Measurements from ENCODE around the gene CCL23. TPM values are rescaled to one million over a fixed set of nuclear protein-coding genes. Genes with fewer than 3 reads are reported as not detected.

Gene CCL23
- total RNA-seq (2022) (not detected in 2 replicates), Bru-seq, nascent RNA (not detected), BruChase-seq, experiment 1, labeled RNA remaining after a 6-hour chase (not detected), BruChase-seq, experiment 2, labeled RNA remaining after a 2-hour chase (not detected)
- long read RNA-seq: 0 reads

- Mint-ChIP-seq H3K4me3 (ENCODE audit: unreplicated experiment) (no peak within 1 kb of the TSS), H3K9me3 (ENCODE audit: unreplicated experiment) (no peaks in the 10 kb centered on the region), H3K36me3 (ENCODE audit: insufficient read depth, unreplicated experiment) (peaks cover 5% of the 10 kb centered on the region), H3K27ac (ENCODE audit: low read depth, unreplicated experiment) (no peak within 1 kb of the TSS), H3K4me1 (ENCODE audit: insufficient read depth, unreplicated experiment) (no peaks in the 10 kb centered on the region), H3K27me3 (ENCODE audit: insufficient read depth, unreplicated experiment) (peaks cover 68% of the 10 kb centered on the region)
- intact Hi-C loops (cut with micrococcal nuclease): loop anchor here (10.0 kb wide), 1 partner anchor 117 kb away; no protein-coding TSS in a partner anchor
- CTCF ChIA-PET: interaction anchor here (0.6 kb wide), 1 partner anchor 26 kb away, joined by 8 read pairs; no protein-coding TSS in a partner anchor
- DNase-seq (ENCODE audit: unreplicated experiment): no peak
- TF ChIP-seq, protein P1, sequence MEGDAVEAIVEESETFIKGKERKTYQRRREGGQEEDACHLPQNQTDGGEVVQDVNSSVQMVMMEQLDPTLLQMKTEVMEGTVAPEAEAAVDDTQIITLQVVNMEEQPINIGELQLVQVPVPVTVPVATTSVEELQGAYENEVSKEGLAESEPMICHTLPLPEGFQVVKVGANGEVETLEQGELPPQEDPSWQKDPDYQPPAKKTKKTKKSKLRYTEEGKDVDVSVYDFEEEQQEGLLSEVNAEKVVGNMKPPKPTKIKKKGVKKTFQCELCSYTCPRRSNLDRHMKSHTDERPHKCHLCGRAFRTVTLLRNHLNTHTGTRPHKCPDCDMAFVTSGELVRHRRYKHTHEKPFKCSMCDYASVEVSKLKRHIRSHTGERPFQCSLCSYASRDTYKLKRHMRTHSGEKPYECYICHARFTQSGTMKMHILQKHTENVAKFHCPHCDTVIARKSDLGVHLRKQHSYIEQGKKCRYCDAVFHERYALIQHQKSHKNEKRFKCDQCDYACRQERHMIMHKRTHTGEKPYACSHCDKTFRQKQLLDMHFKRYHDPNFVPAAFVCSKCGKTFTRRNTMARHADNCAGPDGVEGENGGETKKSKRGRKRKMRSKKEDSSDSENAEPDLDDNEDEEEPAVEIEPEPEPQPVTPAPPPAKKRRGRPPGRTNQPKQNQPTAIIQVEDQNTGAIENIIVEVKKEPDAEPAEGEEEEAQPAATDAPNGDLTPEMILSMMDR (IDR thresholded peaks at IDR 0.05; ENCODE audit: unreplicated experiment): no peak
- no TSS peak for BruUV-seq (replicated peaks)
- POLR2A ChIA-PET: no interaction called here
These were observed at the start of gene CCL23 for GRCh38 chr17:36017799-36018198. Gene CCL23, minus strand, starts transcription at chr17:36017972. Its CDS starts 75 bp downstream, at chr17:36017897.

DNA sequence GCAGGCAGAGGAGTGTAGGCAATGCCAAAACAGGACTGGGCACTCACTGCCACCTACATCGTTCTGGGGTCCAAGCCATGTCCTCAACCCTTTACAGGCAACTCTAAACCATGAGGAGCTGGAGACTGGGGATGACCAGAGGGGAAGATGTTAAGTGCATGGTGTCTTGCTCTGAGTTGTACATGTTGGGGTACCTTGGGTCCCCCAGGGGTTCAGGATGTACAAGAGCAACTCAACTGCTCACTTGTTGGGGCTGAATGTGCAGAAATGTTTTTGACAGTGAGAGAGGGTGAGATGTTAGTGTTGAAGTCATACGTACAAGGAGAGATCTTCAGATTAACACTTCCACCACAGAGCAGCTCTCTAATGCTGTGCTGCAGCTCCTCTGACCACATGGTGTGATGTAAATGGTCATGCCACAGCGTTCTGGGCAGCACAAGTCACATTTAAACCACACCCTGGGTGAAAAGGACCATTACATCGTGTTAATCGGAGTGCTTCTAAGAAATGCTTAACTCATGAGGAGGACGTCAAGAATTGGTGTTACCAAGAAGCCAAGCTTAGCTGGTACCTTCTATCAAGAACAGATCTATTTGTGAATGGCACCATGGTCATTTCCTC, 48.7 kb upstream of the CCL23 start:
- Mint-ChIP-seq H3K4me3 (ENCODE audit: unreplicated experiment) (no peak overlapping the region), H3K27ac (ENCODE audit: low read depth, unreplicated experiment) (no peak overlapping the region), H3K4me1 (ENCODE audit: insufficient read depth, unreplicated experiment) (no peaks in the 10 kb centered on the region), H3K9me3 (ENCODE audit: unreplicated experiment) (no peaks in the 10 kb centered on the region), H3K36me3 (ENCODE audit: insufficient read depth, unreplicated experiment) (no peaks in the 10 kb centered on the region), H3K27me3 (ENCODE audit: insufficient read depth, unreplicated experiment) (peaks cover 48% of the 10 kb centered on the region)
- intact Hi-C loops (cut with micrococcal nuclease): no loop called here
- ChIA-PET POLR2A (no interaction called here), CTCF (interaction anchor here (1.0 kb wide), 1 partner anchor 82 kb away, joined by 3 read pairs; no protein-coding TSS in a partner anchor)
- no peak for DNase-seq (ENCODE audit: unreplicated experiment)
- TF ChIP-seq, protein P1 (IDR thresholded peaks at IDR 0.05; ENCODE audit: unreplicated experiment): no peak
- no TSS peak for BruUV-seq (replicated peaks)

DNA sequence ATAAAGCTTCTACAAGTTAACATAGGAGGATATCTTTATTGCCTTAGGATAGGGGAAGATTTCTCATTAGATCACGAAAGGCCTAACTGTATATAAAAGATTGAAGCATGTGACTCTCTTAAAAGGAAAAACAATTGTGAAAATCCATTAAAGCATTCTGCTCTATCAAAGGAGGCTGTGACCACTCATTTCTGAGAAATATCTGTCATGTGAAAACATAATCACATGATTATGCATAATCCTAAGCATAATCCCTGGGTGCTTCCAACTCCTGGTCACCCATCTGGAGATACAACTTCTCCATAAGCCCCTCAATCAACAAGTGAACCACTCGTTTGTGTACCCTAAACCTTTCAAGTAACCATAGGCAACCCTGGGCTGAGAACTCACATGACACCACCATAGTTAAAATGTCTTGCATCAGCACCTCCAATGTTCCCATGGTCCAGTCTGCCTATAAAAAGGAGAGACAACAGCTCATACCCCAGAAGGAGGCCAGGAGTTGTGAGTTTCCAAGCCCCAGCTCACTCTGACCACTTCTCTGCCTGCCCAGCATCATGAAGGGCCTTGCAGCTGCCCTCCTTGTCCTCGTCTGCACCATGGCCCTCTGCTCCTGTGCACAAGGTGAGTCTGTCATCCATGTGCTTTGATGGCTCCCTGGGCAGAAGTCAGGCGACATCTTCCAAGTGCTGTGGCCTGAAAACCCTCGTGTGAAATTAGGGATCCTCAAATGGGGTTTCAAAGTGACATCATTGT, 46.2 kb upstream of the CCL23 start, which contains the start of gene CCL18:
CCL18 (plus strand) TSS at position 487 of the 756 bp plus-strand sequence; CDS start at position 558, 71 bp downstream.
- CTCF ChIA-PET: interaction anchor here (0.6 kb wide), 1 partner anchor 89 kb away, joined by 4 read pairs; no protein-coding TSS in a partner anchor
- no peaks in the 10 kb centered on the region for H3K36me3 Mint-ChIP-seq (ENCODE audit: insufficient read depth, unreplicated experiment)
- peaks cover 67% of the 10 kb centered on the region for H3K27me3 Mint-ChIP-seq (ENCODE audit: insufficient read depth, unreplicated experiment)
- BruUV-seq (replicated peaks): no TSS peak
- no peaks in the 10 kb centered on the region for H3K9me3 Mint-ChIP-seq (ENCODE audit: unreplicated experiment)
- no peak within 1 kb of the TSS for H3K27ac Mint-ChIP-seq (ENCODE audit: low read depth, unreplicated experiment)
- POLR2A ChIA-PET: interaction anchor here (0.6 kb wide), 1 partner anchor 73 kb away, joined by 3 read pairs; no protein-coding TSS in a partner anchor
- no peak within 1 kb of the TSS for H3K4me3 Mint-ChIP-seq (ENCODE audit: unreplicated experiment)
- DNase-seq (ENCODE audit: unreplicated experiment): no peak
- TF ChIP-seq, protein P1 (IDR thresholded peaks at IDR 0.05; ENCODE audit: unreplicated experiment): no peak
- no peaks in the 10 kb centered on the region for H3K4me1 Mint-ChIP-seq (ENCODE audit: insufficient read depth, unreplicated experiment)
- intact Hi-C loops (cut with micrococcal nuclease): no loop called here

DNA sequence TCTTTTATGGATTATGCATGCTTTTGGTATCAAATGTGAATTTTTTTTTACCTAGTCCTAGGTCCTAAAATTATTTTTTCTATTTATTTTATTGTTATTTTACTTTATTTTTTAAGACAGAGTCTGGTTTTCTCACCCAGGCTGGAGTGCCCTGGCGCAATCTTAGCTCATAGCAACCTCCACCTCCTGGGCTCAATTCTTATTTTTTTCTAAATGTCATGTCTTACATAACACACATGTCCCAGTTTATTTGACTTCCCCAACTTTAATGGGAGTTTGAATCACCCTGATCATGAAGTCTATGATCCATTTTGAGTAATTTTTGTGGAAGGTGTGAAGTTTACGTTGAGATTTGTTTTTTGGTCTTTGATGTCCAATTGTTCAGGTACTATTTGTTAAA, 43.0 kb upstream of the CCL23 start:
- TF ChIP-seq, protein P1 (IDR thresholded peaks at IDR 0.05; ENCODE audit: unreplicated experiment): no peak
- intact Hi-C loops (cut with micrococcal nuclease): no loop called here
- Mint-ChIP-seq H3K9me3 (ENCODE audit: unreplicated experiment) (no peaks in the 10 kb centered on the region), H3K27ac (ENCODE audit: low read depth, unreplicated experiment) (no peak overlapping the region), H3K36me3 (ENCODE audit: insufficient read depth, unreplicated experiment) (no peaks in the 10 kb centered on the region), H3K27me3 (ENCODE audit: insufficient read depth, unreplicated experiment) (peaks cover 56% of the 10 kb centered on the region), H3K4me1 (ENCODE audit: insufficient read depth, unreplicated experiment) (no peaks in the 10 kb centered on the region), H3K4me3 (ENCODE audit: unreplicated experiment) (no peak overlapping the region)
- DNase-seq (ENCODE audit: unreplicated experiment): no peak
- no TSS peak for BruUV-seq (replicated peaks)
- POLR2A ChIA-PET: no interaction called here
- CTCF ChIA-PET: no interaction called here

Measured in MCF 10A (cell line).